CD4-positive, alpha-beta T cell treated with Interleukin-21 for 1 hour (primary cell): ENCODE data around the gene COPS7A.
"Not testable (repeated sequence)": the region's sequence is repeated elsewhere in the genome, so short reads cannot be mapped to it uniquely, and the experiment has no call there.

ENCODE experiments used
- DNase-seq: peaks from one replicate; pipeline ENCODE4 v3.0.0-alpha.2; 2020

The COPS7A gene

GRCh38 chr12:6703631-6704030 is 20.2 kb upstream of the COPS7A start:
- no peak for DNase-seq

DNA sequence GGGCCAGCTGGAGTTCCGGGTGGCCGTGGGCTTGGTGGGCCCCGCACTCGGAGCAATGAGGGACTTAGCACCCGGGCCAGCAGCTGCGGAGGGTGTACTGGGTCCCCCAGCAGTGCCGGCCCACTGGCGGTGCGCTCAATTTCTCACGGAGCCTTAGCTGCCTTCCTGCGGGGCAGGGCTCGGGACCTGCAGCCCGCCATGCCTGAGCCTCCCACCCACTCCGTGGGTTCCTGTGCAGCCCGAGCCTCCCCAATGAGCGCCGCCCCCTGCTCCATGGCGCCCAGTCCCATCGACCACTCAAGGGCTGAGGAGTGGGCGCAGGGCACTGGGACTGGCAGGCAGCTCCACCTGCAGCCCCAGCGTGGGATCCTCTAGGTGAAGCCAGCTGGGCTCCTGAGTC is 15.5 kb upstream of the COPS7A start:
- DNase-seq = not testable (repeated sequence)

GRCh38 chr12:6708960-6709394 is 14.9 kb upstream of the COPS7A start:
- DNase-seq = peak; percentile 42

GRCh38 chr12:6716031-6716873 is 7.6 kb upstream of the COPS7A start:
- not testable (repeated sequence) for DNase-seq

GRCh38 chr12:6716874-6717437 is 6.9 kb upstream of the COPS7A start:
- no peak for DNase-seq

GRCh38 chr12:6722863-6723262 is 983 bp upstream of the COPS7A start:
- no peak for DNase-seq

GRCh38 chr12:6724409-6724797 is 557 bp downstream of the COPS7A start:
- DNase-seq = no peak

GRCh38 chr12:6725350-6725749 is 1.5 kb downstream of the COPS7A start:
- DNase-seq = no peak

DNA sequence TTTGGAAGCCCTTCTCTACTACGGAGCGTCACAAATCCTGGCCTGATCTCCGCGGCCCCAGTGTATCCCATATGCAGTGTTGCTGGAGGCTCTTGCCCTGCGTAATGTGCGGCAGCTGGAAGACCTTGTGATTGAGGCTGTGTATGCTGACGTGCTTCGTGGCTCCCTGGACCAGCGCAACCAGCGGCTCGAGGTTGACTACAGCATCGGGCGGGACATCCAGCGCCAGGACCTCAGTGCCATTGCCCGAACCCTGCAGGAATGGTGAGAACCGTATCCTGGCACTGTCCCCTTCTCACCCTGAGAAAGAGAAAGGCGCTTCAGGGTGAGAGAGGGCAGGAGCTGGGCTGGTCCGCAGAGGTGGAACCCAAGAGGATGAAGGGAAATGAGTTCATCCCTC is 5.3 kb downstream of the COPS7A start:
- DNase-seq = no peak

DNA sequence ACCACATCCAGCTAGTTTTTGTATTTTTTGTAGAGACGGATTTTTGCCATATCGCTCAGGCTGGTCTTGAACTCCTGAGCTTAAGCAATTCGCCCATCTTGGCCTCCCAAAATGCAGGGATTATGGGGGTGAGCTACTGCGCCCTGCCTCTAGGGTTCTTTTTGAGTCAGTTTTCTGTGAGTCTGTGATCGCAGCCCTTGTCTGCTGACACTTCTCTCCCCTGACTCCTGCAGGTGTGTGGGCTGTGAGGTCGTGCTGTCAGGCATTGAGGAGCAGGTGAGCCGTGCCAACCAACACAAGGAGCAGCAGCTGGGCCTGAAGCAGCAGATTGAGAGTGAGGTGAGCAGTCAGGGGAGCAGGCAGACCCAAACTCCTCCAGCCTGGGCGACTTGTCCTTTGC is 6.3 kb downstream of the COPS7A start:
- DNase-seq = no peak

DNA sequence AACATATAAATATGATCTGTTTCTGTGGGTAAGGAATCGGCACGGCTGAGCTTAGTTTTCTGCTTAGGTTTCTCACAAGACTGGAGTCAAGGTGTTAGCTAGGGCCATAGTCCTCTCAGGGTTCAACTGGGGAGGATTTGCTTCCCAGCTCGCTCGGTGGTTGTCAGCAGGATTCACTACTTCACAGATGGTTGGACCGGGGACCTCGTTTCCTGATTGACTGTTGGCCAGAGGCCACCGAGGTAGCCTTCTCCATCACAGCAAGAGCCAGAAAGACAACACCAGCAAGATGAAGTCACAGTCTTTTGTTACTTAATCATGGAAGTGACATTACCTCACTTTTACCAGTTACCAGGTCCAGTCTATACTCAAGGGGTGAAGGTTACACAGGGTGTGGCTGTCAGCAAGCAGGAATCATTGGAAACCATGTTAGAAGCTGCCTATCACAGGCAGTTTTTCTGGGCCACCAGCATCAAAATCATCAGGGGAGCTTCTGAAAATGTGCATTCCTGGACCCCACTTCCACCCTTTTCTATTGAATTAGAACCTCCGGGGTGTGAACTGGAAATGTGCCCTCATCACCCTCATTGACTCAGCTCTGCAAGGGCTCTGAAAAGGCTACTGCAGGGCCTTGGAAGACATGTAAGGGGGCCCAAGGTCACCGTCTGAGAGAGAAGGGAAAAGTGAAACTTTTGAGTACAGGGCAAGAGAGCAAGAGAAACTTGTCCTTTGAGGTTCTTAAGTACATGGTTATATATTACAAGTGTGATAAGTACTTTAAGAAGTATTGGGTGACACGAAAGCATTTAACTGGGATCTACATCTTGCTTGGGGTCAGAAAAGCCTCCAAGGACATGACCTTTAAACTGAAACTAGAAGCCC is 10.9 kb downstream of the COPS7A start:
- DNase-seq = no peak

GRCh38 chr12:6735448-6736191 is 11.8 kb downstream of the COPS7A start:
- peak; percentile 49 for DNase-seq

DNA sequence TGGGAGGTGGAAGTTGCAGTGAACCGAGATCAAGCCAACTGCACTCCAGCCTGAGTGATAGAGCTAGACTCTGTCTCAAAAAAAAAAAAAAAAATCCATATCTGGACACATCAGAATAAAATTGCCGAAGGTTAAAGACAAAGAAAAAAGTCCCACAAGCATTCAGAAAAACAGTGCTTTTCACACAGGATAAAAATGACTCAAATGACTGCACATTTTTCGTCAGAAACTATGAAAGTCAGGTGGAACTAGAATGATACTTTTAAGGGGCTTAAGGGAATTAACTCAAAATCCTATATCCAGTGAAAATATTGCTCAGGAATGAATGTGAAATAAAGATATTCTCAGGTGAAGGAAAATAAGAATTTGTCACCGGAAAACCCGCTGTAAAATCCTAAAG is 12.9 kb downstream of the COPS7A start:
- no peak for DNase-seq

DNA sequence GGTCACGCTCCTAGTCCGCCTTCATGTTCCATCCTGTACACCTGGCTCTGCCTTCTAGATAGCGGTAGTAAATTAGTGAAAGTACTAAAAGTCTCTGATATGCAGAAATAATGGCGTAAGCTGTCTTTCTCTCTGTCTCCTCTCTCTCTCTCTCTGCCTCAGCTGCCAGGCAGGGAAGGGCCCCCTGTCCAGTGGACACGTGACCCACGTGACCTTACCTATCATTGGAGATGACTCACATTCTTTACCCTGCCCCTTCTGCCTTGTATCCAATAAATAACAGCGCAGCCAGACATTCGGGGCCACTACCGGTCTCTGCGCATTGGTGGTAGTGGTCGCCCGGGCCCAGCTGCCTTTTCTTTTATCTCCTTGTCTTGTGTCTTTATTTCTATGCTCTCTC is 18.2 kb downstream of the COPS7A start:
- not testable (repeated sequence) for DNase-seq

DNA sequence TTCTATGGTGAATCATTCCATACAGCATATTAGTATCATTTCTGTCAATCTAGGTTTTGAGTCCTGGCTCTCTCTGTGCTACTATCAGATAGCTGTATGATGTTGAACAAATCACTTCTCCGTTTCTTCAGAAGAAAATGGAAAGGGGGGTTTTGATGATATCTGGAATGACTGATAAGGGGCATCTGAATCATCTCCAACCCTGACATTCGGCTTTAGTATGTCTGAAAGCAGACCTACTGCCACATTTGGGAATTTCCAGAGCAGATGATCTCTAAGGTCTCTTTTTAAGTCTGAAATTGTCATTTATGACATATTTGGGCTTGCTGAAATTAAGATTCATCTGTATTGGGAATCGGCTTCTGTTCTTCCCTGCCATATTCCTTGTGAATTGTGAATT is 19.0 kb downstream of the COPS7A start:
- no peak for DNase-seq

- not testable (repeated sequence) for DNase-seq
Measured at GRCh38 chr12:6743300-6743699, 19.5 kb downstream of the COPS7A start.

DNA sequence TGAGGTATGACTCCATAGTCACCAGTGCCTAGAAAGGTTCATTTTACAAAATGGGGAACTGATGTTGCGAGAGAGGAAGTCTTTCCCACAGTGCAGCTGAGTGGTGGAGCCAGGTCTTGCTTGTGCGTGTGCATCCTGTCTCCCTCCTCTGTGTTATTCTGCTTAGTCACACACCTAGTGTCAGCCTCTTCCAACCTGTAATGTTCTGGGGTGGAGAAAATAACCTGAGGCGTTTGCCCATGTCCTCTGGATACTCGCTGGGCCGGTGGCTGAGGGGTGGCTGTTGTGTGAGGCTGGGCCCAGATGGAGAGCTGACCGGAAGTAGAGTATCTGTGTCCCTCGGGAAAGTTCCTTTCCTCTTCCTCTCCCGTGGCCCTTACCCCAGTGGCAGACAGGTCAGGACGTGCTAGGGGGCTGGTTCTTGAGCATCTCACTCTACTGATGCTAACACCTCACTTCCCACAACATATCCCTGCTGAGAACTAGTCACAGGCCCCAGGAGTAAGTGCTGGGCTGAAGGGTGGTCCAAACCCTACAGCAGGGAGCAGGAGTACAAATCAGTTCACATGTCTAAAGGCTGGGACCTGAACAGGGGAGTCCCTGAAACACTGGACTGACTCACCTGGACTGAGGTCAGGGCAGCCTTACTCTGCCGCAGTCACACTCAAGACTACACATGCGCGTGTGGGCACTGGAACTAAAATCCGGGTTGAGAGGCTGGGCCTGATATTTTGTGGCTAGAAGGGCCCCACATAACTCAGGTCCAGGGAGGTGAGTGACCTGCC is 22.1 kb downstream of the COPS7A start:
- DNase-seq = no peak

DNA sequence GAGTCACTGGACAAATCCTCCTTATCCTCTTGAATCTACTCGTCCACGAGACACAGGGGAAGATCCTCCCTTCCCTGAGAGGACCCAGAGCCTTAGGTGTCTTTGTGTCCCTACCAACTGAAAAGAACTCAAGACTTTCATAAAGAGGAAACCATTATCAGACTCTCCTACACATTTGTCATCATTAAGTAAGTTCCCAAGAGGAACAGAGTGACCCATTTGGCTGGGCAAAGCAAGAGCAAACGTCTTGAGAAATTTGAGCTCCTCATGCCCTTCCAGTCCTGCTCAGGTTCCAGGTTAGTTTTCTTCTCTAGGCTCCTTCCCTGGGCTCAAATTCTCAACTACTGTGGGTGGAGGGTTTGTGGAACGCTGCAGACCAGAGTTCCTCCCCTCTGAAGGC is 23.4 kb downstream of the COPS7A start:
- no peak for DNase-seq

GRCh38 chr12:6748761-6749160 is 24.9 kb downstream of the COPS7A start:
- DNase-seq = no peak

GRCh38 chr12:6750506-6750905 is 26.7 kb downstream of the COPS7A start:
- no peak for DNase-seq

GRCh38 chr12:6751767-6752166 is 27.9 kb downstream of the COPS7A start:
- DNase-seq = no peak
